ENCODE data around the gene MRI1.
"Not testable (repeated sequence)": the region's sequence is repeated elsewhere in the genome, so short reads cannot be mapped to it uniquely, and the experiment has no call there.

The MRI1 gene

GRCh38 chr19:13764101-13764807 is at the start of gene MRI1:
Gene MRI1 (plus strand): TSS chr19:13764522. CDS start chr19:13764589, 67 bp downstream.
- DNase-seq: peak; percentile 80

- DNase-seq: no peak
Measured at GRCh38 chr19:13717194-13717643, 47.1 kb upstream of the MRI1 start.

DNA sequence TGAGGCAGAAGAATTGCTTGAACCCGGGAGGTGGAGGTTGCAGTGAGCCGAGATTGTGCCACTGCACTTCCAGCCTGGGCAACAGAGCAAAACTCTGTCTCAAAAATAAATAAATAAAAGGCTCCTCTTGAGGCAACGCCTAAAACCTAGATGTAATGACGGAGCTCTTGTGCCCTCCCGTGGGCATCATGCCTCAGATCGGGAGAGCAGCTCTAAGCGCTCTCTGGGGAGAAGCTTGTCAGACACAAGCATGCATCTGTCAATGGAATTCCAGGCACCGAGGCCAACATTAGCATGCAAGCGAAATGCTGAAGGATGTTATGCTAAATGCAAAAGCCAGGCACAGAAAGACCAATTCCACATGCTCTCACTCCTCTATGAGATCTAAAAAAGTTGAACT is 45.6 kb upstream of the MRI1 start:
- no peak for DNase-seq

GRCh38 chr19:13722146-13722545 is 42.2 kb upstream of the MRI1 start:
- no peak for DNase-seq

DNA sequence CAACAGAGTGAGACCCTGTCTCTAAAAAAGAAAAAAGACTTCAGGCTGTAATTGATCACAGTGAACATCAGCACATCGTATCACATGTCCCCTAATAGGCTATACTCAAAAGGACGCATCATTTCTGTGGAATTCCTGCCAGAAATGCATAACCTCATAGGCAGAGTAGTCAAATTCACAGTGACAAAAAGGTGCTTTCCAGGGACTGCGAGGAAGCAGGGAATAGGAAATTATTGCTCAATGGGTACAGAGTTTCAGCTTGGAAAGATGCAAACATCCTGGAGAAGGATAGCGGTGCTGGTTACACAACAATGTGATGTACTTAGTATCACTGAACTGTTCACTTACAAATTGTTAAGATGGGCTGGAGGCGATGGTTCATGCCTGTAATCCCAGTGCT is 41.1 kb upstream of the MRI1 start:
- no peak for DNase-seq

- no peak for DNase-seq
Measured at GRCh38 chr19:13726323-13726722, 38.0 kb upstream of the MRI1 start.

GRCh38 chr19:13727798-13728197 is 36.5 kb upstream of the MRI1 start:
- DNase-seq: no peak

- DNase-seq: no peak
Measured at GRCh38 chr19:13729859-13730258, 34.5 kb upstream of the MRI1 start.

- DNase-seq: peak; percentile 97
Measured at GRCh38 chr19:13731147-13731964, 33.0 kb upstream of the MRI1 start.

GRCh38 chr19:13732337-13732736 is 32.0 kb upstream of the MRI1 start:
- no peak for DNase-seq

GRCh38 chr19:13734751-13735150 is 29.6 kb upstream of the MRI1 start:
- DNase-seq: no peak

DNA sequence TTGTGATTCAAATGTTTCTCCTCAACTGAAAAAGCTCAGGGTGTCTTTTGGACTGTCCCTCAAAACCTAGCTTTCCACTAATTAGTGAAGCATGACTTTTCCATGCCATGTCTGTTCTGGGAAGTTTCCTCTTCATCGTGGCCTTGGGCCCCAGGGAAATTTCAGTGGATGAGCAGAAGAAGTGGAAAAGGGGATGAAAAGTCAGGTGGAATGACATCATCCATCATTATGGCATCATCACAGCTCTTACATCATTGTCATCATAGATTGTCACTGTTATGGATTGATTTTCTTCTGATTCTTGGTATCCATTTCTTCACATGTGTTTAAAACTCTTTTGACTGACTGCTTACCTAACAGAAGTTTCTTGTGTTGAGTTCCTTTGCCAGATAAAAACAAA is 26.2 kb upstream of the MRI1 start:
- no peak for DNase-seq

DNA sequence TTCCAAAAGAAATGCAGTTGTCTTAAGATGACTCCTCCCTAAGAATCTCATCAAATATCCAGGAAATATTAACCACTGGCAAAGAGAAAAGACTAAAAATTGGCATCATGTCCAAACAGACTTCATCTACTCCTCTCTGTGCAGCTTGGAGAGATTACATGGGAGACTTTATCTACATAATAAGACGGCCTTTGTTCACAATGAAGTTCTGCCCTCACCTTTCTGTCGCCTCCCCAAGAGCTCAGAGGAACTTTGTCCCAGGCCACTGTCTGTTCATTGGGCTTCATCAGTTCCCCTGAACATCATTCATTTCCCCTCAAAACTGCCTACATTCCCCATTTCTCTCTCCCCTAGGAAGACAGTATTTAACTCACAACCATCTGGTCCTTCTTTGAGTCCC is 22.4 kb upstream of the MRI1 start:
- DNase-seq: no peak

DNA sequence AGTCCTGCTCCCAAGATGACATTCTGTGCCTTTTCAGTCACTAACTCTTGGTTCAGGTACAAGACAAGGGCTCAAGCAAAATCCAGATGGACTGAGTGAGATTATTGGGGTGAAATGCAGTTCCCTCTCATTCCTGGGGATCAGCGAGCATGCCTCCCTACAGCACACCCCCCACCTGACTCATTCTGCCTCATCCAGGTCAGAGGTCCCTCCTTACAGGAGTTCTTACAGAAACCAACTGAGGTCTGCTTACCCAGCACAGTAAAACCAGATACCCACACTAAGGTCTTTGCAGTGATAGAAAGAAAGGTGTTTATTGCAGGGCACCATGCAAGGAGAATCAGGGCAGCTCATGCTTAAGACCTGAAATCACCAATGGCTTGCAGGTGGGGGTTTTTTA is 21.6 kb upstream of the MRI1 start:
- no peak for DNase-seq

- DNase-seq: no peak
Measured at GRCh38 chr19:13744174-13744573, 20.1 kb upstream of the MRI1 start.

- no peak for DNase-seq
Measured at GRCh38 chr19:13747098-13747453, 17.2 kb upstream of the MRI1 start.

- DNase-seq: peak; percentile 5
Measured at GRCh38 chr19:13748169-13748828, 16.0 kb upstream of the MRI1 start.

DNA sequence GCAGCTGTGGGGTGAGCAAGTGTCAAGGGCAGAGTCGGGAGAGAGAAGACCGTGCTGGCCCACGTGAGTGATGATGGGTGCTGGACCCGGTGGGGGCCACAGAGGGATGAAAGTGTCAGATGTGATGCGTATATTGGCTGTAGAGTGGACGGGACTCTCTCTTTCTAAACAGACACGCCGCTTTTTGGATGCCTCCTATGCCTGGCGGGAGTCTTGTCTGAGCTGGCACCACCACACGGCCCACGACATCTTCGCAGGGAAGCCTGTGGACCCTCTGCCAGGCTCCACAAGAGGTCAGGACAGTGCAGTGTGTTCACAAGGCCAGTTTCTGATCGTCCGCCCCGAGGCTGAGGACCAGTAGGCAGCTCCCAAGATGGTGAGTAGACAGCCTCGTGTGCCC is 12.9 kb upstream of the MRI1 start:
- DNase-seq: no peak

DNA sequence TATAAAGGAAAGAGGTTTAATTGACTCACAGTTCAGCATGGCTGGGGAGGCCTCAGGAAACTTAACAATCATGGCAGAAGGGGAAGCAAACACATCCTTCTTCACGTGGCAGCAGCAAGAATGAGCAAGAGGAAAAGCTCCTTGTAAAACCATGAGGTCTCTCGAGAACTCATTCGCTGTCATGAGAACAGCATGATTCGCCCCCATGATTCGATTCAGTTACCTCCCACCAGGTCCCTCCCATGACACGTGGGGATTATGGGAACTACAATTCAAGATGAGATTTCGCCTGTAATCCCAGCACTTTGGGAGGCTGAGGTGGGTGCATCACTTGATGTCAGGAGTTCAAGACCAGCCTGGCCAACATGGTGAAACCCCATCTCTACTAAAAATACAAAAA is 10.7 kb upstream of the MRI1 start:
- not testable (repeated sequence) for DNase-seq

- no peak for DNase-seq
Measured at GRCh38 chr19:13756210-13756609, 8.1 kb upstream of the MRI1 start.

- DNase-seq: no peak
Measured at GRCh38 chr19:13757805-13758772, 6.2 kb upstream of the MRI1 start.

GRCh38 chr19:13758795-13759194 is 5.5 kb upstream of the MRI1 start:
- DNase-seq: no peak

GRCh38 chr19:13761423-13761822 is 2.9 kb upstream of the MRI1 start:
- DNase-seq: no peak
